GM12873 (cell line): ENCODE measurements around the gene CALB2.

Source experiments
- CTCF ChIP-seq: IDR thresholded peaks from 2 replicates; pipeline ENCODE4 v1.5.1; 2012; ENCODE audit warnings: low read depth, mild to moderate bottlenecking, moderate library complexity, low read length, control low read depth; ENCODE audit not compliant: insufficient read depth; ENCODE audit errors: missing control alignments

The CALB2 gene

GRCh38 chr16:71358464-71358998 lies at the start of gene CALB2:
TSS of gene CALB2 (plus strand) at chr16:71358723. CDS start at chr16:71358793, 70 bp downstream.
- TF ChIP-seq CTCF: peak; percentile 72

GRCh38 chr16:71311553-71312158 lies 46.9 kb upstream of the CALB2 start:
- peak; percentile 88 for TF ChIP-seq CTCF

GRCh38 chr16:71315269-71315668 lies 43.3 kb upstream of the CALB2 start:
- TF ChIP-seq CTCF: no peak

- TF ChIP-seq CTCF: no peak
Observed at GRCh38 chr16:71319999-71320398, 38.5 kb upstream of the CALB2 start.

GRCh38 chr16:71327720-71328119 lies 30.8 kb upstream of the CALB2 start:
- TF ChIP-seq CTCF: no peak

- TF ChIP-seq CTCF: no peak
Observed at GRCh38 chr16:71328151-71328550, 30.4 kb upstream of the CALB2 start.

- no peak for TF ChIP-seq CTCF
Observed at GRCh38 chr16:71337631-71338030, 20.9 kb upstream of the CALB2 start.

- TF ChIP-seq CTCF: no peak
Observed at GRCh38 chr16:71338193-71338592, 20.3 kb upstream of the CALB2 start.
